Muscle layer of colon (tissue), 2 donors: ENCODE results near the gene IGFBP7.

Experiments
- H3K27ac ChIP-seq: one replicate; pipeline ENCODE4 v1.7.0; 2013; ENCODE audit warnings: low read depth, mild to moderate bottlenecking, low read length, moderate library complexity
- H3K27me3 ChIP-seq, 2 donors: one replicate each; pipeline ENCODE4 v1.7.0; 2013; ENCODE audit warnings: low read length in 2 of 2, mild to moderate bottlenecking in 2 of 2; ENCODE audit not compliant: insufficient read depth in 2 of 2, control insufficient read depth in 1 of 2
- H3K36me3 ChIP-seq: one replicate; pipeline ENCODE4 v1.7.0; 2013; ENCODE audit warnings: mild to moderate bottlenecking, low read length; ENCODE audit not compliant: insufficient read depth
- H3K4me1 ChIP-seq: one replicate; pipeline ENCODE4 v1.7.0; 2013; ENCODE audit warnings: mild to moderate bottlenecking, low read length; ENCODE audit not compliant: insufficient read depth
- H3K4me3 ChIP-seq, 2 donors: one replicate each; pipeline ENCODE4 v1.7.0; 2013; ENCODE audit warnings: low read length in 2 of 2, low read depth in 1 of 2, mild to moderate bottlenecking in 1 of 2, moderate library complexity in 1 of 2
- H3K9ac ChIP-seq: one replicate; pipeline ENCODE4 v1.7.0; 2013; ENCODE audit warnings: low read length
- H3K9me3 ChIP-seq: one replicate; pipeline ENCODE4 v1.7.0; 2013; ENCODE audit warnings: mild to moderate bottlenecking, low read length
- donor health status: abdominal sarcoma.
- donor health status: Adenocarcinoma of cecum.

Gene IGFBP7

GRCh38 chr4:57109847-57110639, at the start of gene IGFBP7:
TSS of gene IGFBP7 (minus strand) at chr4:57110385. CDS start at chr4:57110351, 34 bp downstream.
- no peaks in the 10 kb centered on the region for H3K9me3 ChIP-seq
- no peaks in the 10 kb centered on the region for H3K36me3 ChIP-seq
- no peaks in the 10 kb centered on the region for H3K27me3 ChIP-seq
- H3K4me1 ChIP-seq = peaks cover 25% of the 10 kb centered on the region
- peak within 1 kb of the TSS; percentile 70 to 94 for H3K4me3 ChIP-seq
- H3K9ac ChIP-seq = peak within 1 kb of the TSS; percentile 79
- H3K27ac ChIP-seq = peak within 1 kb of the TSS; percentile 99

GRCh38 chr4:57159866-57160265, 49.7 kb upstream of the IGFBP7 start:
- H3K4me1 ChIP-seq = no peaks in the 10 kb centered on the region
- no peak overlapping the region for H3K4me3 ChIP-seq
- H3K36me3 ChIP-seq = no peaks in the 10 kb centered on the region
- no peaks in the 10 kb centered on the region for H3K9me3 ChIP-seq
- no peaks in the 10 kb centered on the region for H3K27me3 ChIP-seq
- no peak overlapping the region for H3K9ac ChIP-seq
- no peak overlapping the region for H3K27ac ChIP-seq

GRCh38 chr4:57158762-57159161, 48.6 kb upstream of the IGFBP7 start:
- Histone ChIP-seq H3K9ac (no peak overlapping the region), H3K36me3 (no peaks in the 10 kb centered on the region), H3K9me3 (no peaks in the 10 kb centered on the region), H3K27me3 (no peaks in the 10 kb centered on the region), H3K27ac (no peak overlapping the region), H3K4me1 (no peaks in the 10 kb centered on the region), H3K4me3 (no peak overlapping the region)

- H3K9me3 ChIP-seq = no peaks in the 10 kb centered on the region
- H3K9ac ChIP-seq = no peak overlapping the region
- no peak overlapping the region for H3K27ac ChIP-seq
- no peaks in the 10 kb centered on the region for H3K4me1 ChIP-seq
- H3K27me3 ChIP-seq = no peaks in the 10 kb centered on the region
- H3K36me3 ChIP-seq = no peaks in the 10 kb centered on the region
- no peak overlapping the region for H3K4me3 ChIP-seq
Observed at GRCh38 chr4:57158221-57158620, 48.0 kb upstream of the IGFBP7 start.

- Histone ChIP-seq H3K36me3 (no peaks in the 10 kb centered on the region), H3K4me1 (no peaks in the 10 kb centered on the region), H3K9me3 (no peaks in the 10 kb centered on the region), H3K4me3 (no peak overlapping the region), H3K27ac (no peak overlapping the region), H3K9ac (no peak overlapping the region), H3K27me3 (no peaks in the 10 kb centered on the region)
Observed at GRCh38 chr4:57157596-57158137, 47.5 kb upstream of the IGFBP7 start.

GRCh38 chr4:57156242-57156990, 46.2 kb upstream of the IGFBP7 start:
- Histone ChIP-seq H3K27ac (no peak overlapping the region), H3K27me3 (no peaks in the 10 kb centered on the region), H3K4me1 (no peaks in the 10 kb centered on the region), H3K36me3 (no peaks in the 10 kb centered on the region), H3K9me3 (no peaks in the 10 kb centered on the region), H3K9ac (no peak overlapping the region), H3K4me3 (no peak overlapping the region)

GRCh38 chr4:57154926-57155325, 44.7 kb upstream of the IGFBP7 start:
- Histone ChIP-seq H3K27ac (no peak overlapping the region), H3K27me3 (no peaks in the 10 kb centered on the region), H3K4me1 (no peaks in the 10 kb centered on the region), H3K36me3 (no peaks in the 10 kb centered on the region), H3K9ac (no peak overlapping the region), H3K9me3 (no peaks in the 10 kb centered on the region), H3K4me3 (no peak overlapping the region)

- Histone ChIP-seq H3K27me3 (no peaks in the 10 kb centered on the region), H3K27ac (no peak overlapping the region), H3K9ac (no peak overlapping the region), H3K4me3 (no peak overlapping the region), H3K36me3 (no peaks in the 10 kb centered on the region), H3K4me1 (no peaks in the 10 kb centered on the region), H3K9me3 (no peaks in the 10 kb centered on the region)
Observed at GRCh38 chr4:57154191-57154590, 44.0 kb upstream of the IGFBP7 start.

- no peaks in the 10 kb centered on the region for H3K4me1 ChIP-seq
- no peak overlapping the region for H3K9ac ChIP-seq
- H3K9me3 ChIP-seq = no peaks in the 10 kb centered on the region
- no peaks in the 10 kb centered on the region for H3K36me3 ChIP-seq
- H3K27ac ChIP-seq = no peak overlapping the region
- no peaks in the 10 kb centered on the region for H3K27me3 ChIP-seq
- no peak overlapping the region for H3K4me3 ChIP-seq
Observed at GRCh38 chr4:57153207-57153606, 43.0 kb upstream of the IGFBP7 start.

GRCh38 chr4:57151481-57151880, 41.3 kb upstream of the IGFBP7 start:
- no peaks in the 10 kb centered on the region for H3K36me3 ChIP-seq
- no peak overlapping the region for H3K27ac ChIP-seq
- H3K4me3 ChIP-seq = no peak overlapping the region
- no peaks in the 10 kb centered on the region for H3K4me1 ChIP-seq
- no peaks in the 10 kb centered on the region for H3K27me3 ChIP-seq
- H3K9ac ChIP-seq = no peak overlapping the region
- H3K9me3 ChIP-seq = no peaks in the 10 kb centered on the region

GRCh38 chr4:57149833-57150232, 39.6 kb upstream of the IGFBP7 start:
- H3K36me3 ChIP-seq = no peaks in the 10 kb centered on the region
- no peaks in the 10 kb centered on the region for H3K4me1 ChIP-seq
- H3K4me3 ChIP-seq = no peak overlapping the region
- no peaks in the 10 kb centered on the region for H3K27me3 ChIP-seq
- H3K9ac ChIP-seq = no peak overlapping the region
- no peak overlapping the region for H3K27ac ChIP-seq
- no peaks in the 10 kb centered on the region for H3K9me3 ChIP-seq
